ENCODE measurements around the gene TOMM7. TPM values are rescaled to one million over a fixed set of nuclear protein-coding genes. Genes with fewer than 3 reads are reported as not detected.
A peak's percentile ranks its signal among the peaks of the same experiment; 100 is the strongest.

TOMM7 gene
- total and polyA plus RNA-seq, 10 of the 15 experiments (the other 5 are each of a cell fraction or from before 2014, with no cell fraction given) = 151 to 1,497 (median 322) TPM

- TF ChIP-seq RBBP5 (conservative IDR thresholded peaks at IDR 0.05) = no peak
- no peak for TF ChIP-seq ZBTB11 (CRISPR knock-in tag; IDR thresholded peaks at IDR 0.05)
- no peak for TF ChIP-seq NFYA (IDR thresholded peaks at IDR 0.05; ENCODE audit: borderline replicate concordance, low read depth, low read length)
These were observed 42.9 kb upstream of the TOMM7 start (continued) for GRCh38 chr7:22865602-22865960.

- intact Hi-C loops (cut with micrococcal nuclease; ENCODE audit: unreplicated experiment) = no loop called here
- BruUV-seq (replicated peaks) = no TSS peak
- CTCF ChIA-PET = interaction anchor here (0.7 to 1.2 kb wide), 4 partner anchors 10 to 221 kb away, joined by 3 to 4 read pairs (median 3); no protein-coding TSS in a partner anchor
These were observed 42.4 kb upstream of the TOMM7 start for GRCh38 chr7:22864855-22865601.

More at GRCh38 chr7:22864855-22865601, 42.4 kb upstream of the TOMM7 start:
- 85% methylated on average over 7 of the region's 7 CpGs for WGBS (ENCODE audit: insufficient coverage, insufficient replicate concordance, low lambda C conversion rate, missing lambda C conversion rate)
- ChIA-PET RAD21 (ENCODE audit: unreplicated experiment) (interaction anchor here (0.9 to 1.2 kb wide), 3 partner anchors 8 to 20 kb away, joined by 4 to 5 read pairs (median 4); no protein-coding TSS in a partner anchor), POLR2A (interaction anchor here (1.1 to 3.3 kb wide), 2 partner anchors 8 to 106 kb away, joined by 3 to 19 read pairs; no protein-coding TSS in a partner anchor), SMC1A (ENCODE audit: uncharacterized antibody, unreplicated experiment) (interaction anchor here (0.7 to 1.2 kb wide), 3 partner anchors 8 to 21 kb away, joined by 3 to 5 read pairs (median 5); no protein-coding TSS in a partner anchor)
- H3K36me3 ChIP-seq (ENCODE audit: control insufficient read depth in 2 of 2, insufficient read depth in 2 of 2, low read length in 1 of 2) = peaks cover 0 to 4% of the 10 kb centered on the region in 2 experiments; a peak in 1 of 4 replicates
- no peaks in the 10 kb centered on the region for H3K27me3 ChIP-seq (replicated peaks in 1 of 2; ENCODE audit: control insufficient read depth in 2 of 2, insufficient read depth in 2 of 2, low read length in 1 of 2)
- H3K79me2 ChIP-seq (ENCODE audit: control insufficient read depth, insufficient read depth, low read length) = no peaks in the 10 kb centered on the region
- H3K27ac ChIP-seq (ENCODE audit: control insufficient read depth, insufficient read depth) = 0 out of 2 replicates have a peak overlapping the region, but pooled peaks have one; percentile 8
- H3K9me3 ChIP-seq (replicated peaks; ENCODE audit: control insufficient read depth, insufficient read depth, low read length) = no peaks in the 10 kb centered on the region; the same call in 2 of the 3 replicates
- H4K20me1 ChIP-seq (ENCODE audit: control insufficient read depth, insufficient read depth) = no peaks in the 10 kb centered on the region
- H3K4me1 ChIP-seq (ENCODE audit: control insufficient read depth, insufficient read depth, low read length) = no peaks in the 10 kb centered on the region; the same call in none of the 2 replicates
- FAIRE-seq (no peak), DNase-seq (ENCODE audit: low read depth, low spot score) (no peak), ATAC-seq (peak; percentile 42)
- H3K4me3 ChIP-seq = no peak overlapping the region
- H2AFZ ChIP-seq (ENCODE audit: control insufficient read depth, low read depth, low read length) = no peak overlapping the region
- in situ Hi-C loops (cut with MboI) = no loop called here
- H3K9ac ChIP-seq (ENCODE audit: control insufficient read depth, insufficient read depth, low read length) = no peak overlapping the region
- H3K4me2 ChIP-seq (ENCODE audit: control insufficient read depth, insufficient read depth) = no peak overlapping the region
- TF ChIP-seq BCL11A (IDR thresholded peaks at IDR 0.05; ENCODE audit: low read depth, low read length) (0 out of 2 replicates have a peak, but pooled peaks have one; percentile 21), HCFC1 (IDR thresholded peaks at IDR 0.05; ENCODE audit: low read length) (no peak), SUPT20H (IDR thresholded peaks at IDR 0.05; ENCODE audit: borderline replicate concordance, control insufficient read depth, low read depth, low read length) (no peak), SIN3A (IDR thresholded peaks at IDR 0.05; ENCODE audit: low read depth, low read length) (no peak), HDGF (IDR thresholded peaks at IDR 0.05) (no peak), BHLHE40 (IDR thresholded peaks at IDR 0.05; ENCODE audit: borderline replicate concordance in 1 of 2, low read depth in 2 of 2, low read length in 1 of 2) (no peak), ZNF687 (IDR thresholded peaks at IDR 0.05) (no peak), MEF2B (IDR thresholded peaks at IDR 0.05; ENCODE audit: partially characterized antibody, poor library complexity, severe bottlenecking) (peak; percentile 80)
